GM13976 (cell line): ENCODE measurements around the gene TPRA1.

ENCODE experiments used
- DNase-seq: peaks from one replicate; pipeline ENCODE4 v3.0.0; 2012; ENCODE audit warnings: low spot score
- in situ Hi-C: fragments of 300-500 bp; cut with MboI; formaldehyde crosslinking; loops from one replicate; pipeline ENCODE4 v1.12.0; 2022; ENCODE audit warnings: low sequenced_read_pairs, mixed read lengths, inconsistent platforms; ENCODE audit not compliant: unreplicated experiment
- TF ChIP-seq, protein P1 (sequence below): IDR thresholded peaks from 2 replicates; pipeline ENCODE4 v1.5.1; 2012; ENCODE audit warnings: borderline replicate concordance, mild to moderate bottlenecking; ENCODE audit not compliant: insufficient read depth; ENCODE audit errors: extremely low read depth, missing control alignments, control extremely low read depth

TPRA1 gene

DNA sequence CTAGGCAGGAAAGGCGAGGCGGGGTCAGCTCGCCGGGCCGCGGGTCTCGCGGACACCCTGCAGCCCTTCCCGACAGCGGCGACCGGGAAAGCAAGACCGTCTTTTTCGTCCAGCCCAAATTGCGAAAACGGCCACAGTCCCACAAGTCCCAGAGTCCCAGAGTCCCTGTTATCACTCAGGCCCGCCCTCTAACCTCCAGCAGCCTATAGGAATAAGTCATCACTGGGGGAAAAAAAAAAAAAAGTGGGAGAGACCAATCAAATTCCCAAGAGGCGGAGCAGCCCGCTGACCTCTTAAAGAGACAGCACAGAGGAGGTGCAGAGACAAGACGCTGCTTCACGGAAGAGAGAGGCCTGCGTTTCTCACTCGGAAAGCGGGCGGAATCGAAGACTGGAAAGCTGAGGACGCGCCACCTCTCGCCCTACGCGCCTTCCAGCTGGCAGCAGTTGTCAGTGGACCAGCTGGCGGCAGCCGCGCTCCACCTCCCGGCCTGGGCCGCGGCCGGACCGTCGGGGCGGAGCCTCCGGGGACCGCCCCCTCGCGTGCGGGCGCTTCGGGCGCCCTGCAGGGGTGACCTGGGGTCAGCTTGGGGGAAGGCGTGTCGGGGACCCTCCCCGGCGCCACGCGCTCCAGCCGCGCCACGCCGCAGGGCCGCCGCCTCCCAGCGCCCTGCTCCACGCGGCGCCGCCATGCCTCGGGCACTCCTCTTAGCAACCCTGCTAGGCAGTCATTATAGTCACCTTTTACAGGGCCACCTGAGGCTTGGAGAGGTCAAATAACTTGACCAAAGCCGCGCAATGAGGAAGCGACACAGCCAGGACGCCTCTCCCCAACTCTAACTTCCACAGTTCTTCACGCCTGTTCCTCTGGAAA lies at the start of gene TPRA1:
Gene TPRA1 (minus strand): TSS at position 141 of the 873 bp plus-strand sequence. CDS start 10,587 bp downstream, outside the sequence.
- peak; percentile 97 for DNase-seq
- in situ Hi-C loops: no loop called here
- TF ChIP-seq, protein P1, sequence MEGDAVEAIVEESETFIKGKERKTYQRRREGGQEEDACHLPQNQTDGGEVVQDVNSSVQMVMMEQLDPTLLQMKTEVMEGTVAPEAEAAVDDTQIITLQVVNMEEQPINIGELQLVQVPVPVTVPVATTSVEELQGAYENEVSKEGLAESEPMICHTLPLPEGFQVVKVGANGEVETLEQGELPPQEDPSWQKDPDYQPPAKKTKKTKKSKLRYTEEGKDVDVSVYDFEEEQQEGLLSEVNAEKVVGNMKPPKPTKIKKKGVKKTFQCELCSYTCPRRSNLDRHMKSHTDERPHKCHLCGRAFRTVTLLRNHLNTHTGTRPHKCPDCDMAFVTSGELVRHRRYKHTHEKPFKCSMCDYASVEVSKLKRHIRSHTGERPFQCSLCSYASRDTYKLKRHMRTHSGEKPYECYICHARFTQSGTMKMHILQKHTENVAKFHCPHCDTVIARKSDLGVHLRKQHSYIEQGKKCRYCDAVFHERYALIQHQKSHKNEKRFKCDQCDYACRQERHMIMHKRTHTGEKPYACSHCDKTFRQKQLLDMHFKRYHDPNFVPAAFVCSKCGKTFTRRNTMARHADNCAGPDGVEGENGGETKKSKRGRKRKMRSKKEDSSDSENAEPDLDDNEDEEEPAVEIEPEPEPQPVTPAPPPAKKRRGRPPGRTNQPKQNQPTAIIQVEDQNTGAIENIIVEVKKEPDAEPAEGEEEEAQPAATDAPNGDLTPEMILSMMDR: peak; percentile 55

DNA sequence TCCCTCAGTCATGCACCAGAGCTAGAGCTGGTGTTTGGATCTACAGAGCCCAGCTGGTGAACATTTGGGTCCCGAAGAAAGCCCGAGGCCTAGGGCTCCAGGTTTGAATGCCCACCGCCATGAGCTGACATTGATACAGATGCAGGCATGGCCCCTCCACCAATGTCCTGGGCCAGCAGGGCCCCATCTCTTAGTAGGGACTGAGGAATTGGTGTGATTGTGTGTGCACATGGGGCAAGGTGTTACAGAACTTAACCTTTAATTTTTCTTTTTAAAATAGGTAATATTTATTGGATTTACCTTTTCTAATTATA lies 49.5 kb upstream of the TPRA1 start:
- DNase-seq: no peak
- TF ChIP-seq, protein P1: no peak
- in situ Hi-C loops: loop anchor here (10.0 kb wide), 1 partner anchor 325 kb away; no protein-coding TSS in a partner anchor

DNA sequence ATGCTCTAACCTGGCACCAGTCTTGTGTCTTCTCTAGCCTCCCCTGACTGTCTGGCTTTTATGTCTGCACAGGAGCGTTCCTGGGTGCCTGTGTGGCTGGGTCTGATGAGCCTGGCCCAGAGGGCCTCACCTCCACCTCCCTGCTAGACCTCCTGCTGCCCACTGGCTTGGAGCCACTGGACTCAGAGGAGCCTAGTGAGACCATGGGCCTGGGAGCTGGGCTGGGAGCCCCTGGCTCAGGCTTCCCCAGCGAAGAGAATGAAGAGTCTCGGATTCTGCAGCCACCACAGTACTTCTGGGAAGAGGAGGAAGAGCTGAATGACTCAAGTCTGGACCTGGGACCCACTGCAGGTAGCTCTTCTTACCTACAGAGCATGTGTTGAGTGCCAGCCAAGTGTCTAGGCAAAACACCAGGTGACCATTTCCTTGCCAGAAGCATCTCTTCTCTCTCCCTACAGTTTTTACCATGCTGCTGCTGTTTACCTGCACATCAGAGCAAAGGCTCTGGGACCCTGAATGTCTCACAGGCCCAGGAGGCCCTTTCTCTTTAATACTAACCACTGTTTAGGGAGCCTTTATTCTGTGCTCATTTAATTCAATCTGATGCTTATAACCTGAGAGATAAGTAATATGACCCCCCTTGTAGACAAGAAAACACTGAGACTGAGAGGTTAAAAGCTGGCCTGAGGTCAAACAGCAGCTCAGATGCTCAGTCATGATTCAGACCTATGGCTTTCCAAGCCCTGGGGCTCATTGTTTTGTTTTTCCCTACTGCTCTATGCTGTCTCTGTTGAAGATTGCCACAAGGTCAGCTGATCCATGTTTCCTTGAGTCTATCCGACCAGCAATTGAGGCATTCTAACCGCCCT lies 48.9 kb upstream of the TPRA1 start:
- in situ Hi-C loops: loop anchor here (10.0 kb wide), 1 partner anchor 325 kb away; no protein-coding TSS in a partner anchor
- TF ChIP-seq, protein P1: no peak

DNA sequence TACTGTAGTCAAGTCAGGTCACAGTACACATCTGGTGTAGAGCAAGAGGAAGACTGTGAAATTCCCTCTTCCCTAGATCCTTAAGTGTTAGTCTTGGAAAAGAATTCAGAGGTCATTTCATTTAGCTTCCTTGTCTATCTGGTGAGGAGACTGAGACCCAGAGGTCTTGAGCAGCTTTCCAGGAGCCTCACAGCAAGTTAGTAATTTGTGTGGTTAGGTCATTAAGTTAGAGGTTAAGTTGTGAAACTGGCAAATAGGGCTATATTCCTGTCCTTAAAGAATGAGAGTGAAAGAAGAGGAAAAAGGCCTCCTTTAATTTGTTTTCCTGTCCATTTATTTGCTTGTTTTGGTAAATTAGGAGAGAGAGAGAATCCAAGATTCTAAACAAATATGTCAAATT lies 47.4 kb upstream of the TPRA1 start:
- TF ChIP-seq, protein P1: no peak
- no peak for DNase-seq
- in situ Hi-C loops: no loop called here

More for the DNA sequence above, 48.9 kb upstream of the TPRA1 start:
- no peak for DNase-seq

DNA sequence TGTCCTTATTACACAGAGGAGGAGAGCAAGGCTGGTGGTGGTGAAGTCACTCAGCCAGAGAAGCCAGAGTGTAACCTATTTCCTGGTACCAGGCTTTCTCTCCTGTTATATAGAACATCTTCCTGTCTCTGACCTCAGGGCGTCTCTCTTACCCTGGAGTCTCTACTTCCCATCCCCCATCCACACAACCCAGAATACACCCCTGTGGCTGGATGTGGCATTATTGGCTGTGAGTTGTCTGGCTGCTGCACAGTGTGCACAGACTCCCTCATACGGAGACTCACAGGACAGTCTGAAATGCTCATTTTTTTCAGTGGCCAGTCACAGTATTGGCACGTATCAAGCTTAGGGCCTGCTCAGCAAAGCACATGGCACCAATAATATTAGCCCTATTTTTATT lies 47.0 kb upstream of the TPRA1 start:
- no peak for DNase-seq
- TF ChIP-seq, protein P1: no peak
- in situ Hi-C loops: no loop called here

DNA sequence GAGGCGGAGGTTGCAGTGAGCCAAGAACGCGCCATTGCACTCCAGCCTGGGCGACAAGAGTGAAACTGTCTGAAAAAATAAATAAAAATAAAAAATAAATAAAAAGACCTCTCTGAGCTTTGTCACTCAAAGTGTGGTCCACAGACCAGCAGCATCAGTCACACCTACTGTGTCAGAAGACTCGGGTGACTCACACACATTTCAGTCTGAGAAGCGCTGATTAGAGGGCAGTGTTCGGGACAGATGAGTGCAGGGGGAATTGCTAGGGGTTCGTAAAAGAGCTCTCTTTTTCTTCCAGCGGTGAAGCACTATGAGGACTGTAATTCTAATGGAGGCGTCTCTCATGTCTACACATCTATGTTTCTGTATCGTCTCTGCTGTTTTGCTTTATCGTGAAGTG lies 44.1 kb upstream of the TPRA1 start:
- in situ Hi-C loops: no loop called here
- no peak for DNase-seq
- TF ChIP-seq, protein P1: no peak
